Muscle of leg (tissue), 11 donors: ENCODE results near the gene NUP188. TPM values are rescaled to one million over a fixed set of nuclear protein-coding genes. Genes with fewer than 3 reads are reported as not detected.
"Not testable (repeated sequence)": the region's sequence is repeated elsewhere in the genome, so short reads cannot be mapped to it uniquely, and the experiment has no call there.

Source experiments
- DNase-seq: peaks from one replicate; pipeline ENCODE4 v3.0.0; 2013
- H3K27ac ChIP-seq: one replicate; pipeline ENCODE4 v1.5.1; 2013; ENCODE audit warnings: mild to moderate bottlenecking, low read length, control low read depth
- H3K27me3 ChIP-seq: one replicate; pipeline ENCODE4 v1.6.1; 2013; ENCODE audit warnings: low read length; ENCODE audit not compliant: control insufficient read depth, insufficient read depth
- H3K36me3 ChIP-seq: one replicate; pipeline ENCODE4 v1.6.1; 2013; ENCODE audit warnings: low read length; ENCODE audit not compliant: control insufficient read depth, insufficient read depth
- H3K4me1 ChIP-seq: one replicate; pipeline ENCODE4 v1.6.1; 2013; ENCODE audit warnings: low read length; ENCODE audit not compliant: control insufficient read depth, insufficient read depth
- H3K4me3 ChIP-seq: one replicate; pipeline ENCODE4 v1.5.1; 2013; ENCODE audit warnings: low read length, control low read depth
- H3K9me3 ChIP-seq: replicated peaks from 2 replicates; pipeline ENCODE4 v1.6.1; 2013; ENCODE audit warnings: low read depth, low read length; ENCODE audit not compliant: control insufficient read depth
- WGBS: methylation state at CpG from one replicate; pipeline ENCODE4 v1.1.5; 2013; ENCODE audit warnings: missing lambda C conversion rate; ENCODE audit not compliant: insufficient coverage; 5-methylcytosine and 5-hydroxymethylcytosine counted together
- polyA plus RNA-seq, 8 donors: library from polyadenylated mRNA; unstranded; fragments of 120-200 nt; gene quantifications; one replicate each; pipeline versions ENCODE4 v1.2.1 to v1.2.3, GENCODE V29; 2013; ENCODE audit warnings: inconsistent platforms in 1 of 8, low replicate concordance in 1 of 8; ENCODE audit not compliant: insufficient read length in 8 of 8, insufficient read depth in 1 of 8
- total RNA-seq: library from RNA; stranded (reverse); fragments of 120-200 nt; gene quantifications from one replicate; pipeline ENCODE4 v1.2.4, GENCODE V29; 2013

Gene NUP188
- total and polyA plus RNA-seq, 9 donors: 21.7 to 41.5 (median 34.3) TPM

DNA sequence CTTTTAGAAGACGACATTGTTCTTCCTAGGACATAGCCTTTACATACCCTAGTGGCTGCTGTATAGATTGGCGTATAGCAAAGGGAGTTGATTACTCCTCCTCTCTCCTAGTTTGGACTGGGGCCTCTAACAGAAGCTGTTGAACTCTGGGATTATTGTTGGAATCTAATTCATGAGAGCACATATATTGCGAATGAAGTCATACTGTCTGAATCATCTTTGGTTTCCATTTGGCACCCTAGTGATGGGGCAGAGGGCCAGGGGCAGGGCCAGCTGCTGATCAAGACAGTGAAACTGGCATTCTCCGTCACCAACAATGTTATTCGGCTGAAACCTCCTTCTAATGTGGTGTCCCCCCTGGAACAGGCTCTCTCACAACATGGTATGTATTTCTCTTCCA, 40.3 kb downstream of the NUP188 start:
- Histone ChIP-seq H3K4me1 (peaks cover 7% of the 10 kb centered on the region), H3K27ac (peak overlapping the region; percentile 83), H3K9me3 (no peaks in the 10 kb centered on the region), H3K27me3 (no peaks in the 10 kb centered on the region), H3K36me3 (peaks cover 61% of the 10 kb centered on the region), H3K4me3 (no peak overlapping the region)
- 70% methylated on average over 2 of the region's 5 CpGs for WGBS
- DNase-seq: peak; percentile 86

DNA sequence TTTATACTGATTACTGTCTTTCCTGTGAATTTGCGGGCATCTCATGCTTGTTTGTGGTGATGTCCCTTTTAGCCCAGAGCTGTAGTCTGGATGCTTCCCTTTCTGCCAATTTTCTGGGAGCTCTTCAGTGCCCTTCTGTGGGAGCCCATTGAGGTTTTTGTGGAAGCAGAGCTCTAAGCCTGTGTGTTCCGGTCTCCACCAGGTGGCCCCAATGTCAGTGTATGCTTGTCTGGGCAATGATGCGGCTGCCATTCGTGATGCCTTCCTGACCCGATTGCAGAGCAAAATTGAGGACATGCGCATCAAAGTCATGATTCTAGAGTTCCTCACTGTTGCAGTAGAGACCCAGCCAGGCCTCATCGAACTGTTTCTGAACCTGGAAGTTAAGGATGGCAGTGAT, 45.5 kb downstream of the NUP188 start:
- WGBS: 76% methylated on average over 6 of the region's 7 CpGs

DNA sequence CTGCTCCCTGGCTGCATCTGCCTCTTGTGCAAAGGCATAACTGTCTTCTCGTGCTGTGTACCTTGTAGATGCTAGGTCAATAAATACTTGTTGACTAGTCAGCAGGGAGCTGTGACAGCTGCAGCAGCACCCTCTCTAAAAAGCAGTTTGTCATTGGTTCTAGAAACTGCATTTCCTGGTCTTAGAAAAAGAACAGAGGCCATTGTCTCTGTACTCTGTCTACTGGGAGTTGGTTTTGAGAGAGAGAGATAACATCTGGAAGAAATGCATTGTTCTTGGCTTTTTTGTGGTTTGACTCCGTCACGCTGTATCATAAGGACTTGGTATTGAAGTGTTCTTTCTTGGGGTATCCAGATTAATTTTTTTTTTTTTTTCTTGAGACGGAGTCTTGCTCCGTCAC, 48.3 kb downstream of the NUP188 start:
- H3K4me1 ChIP-seq: no peaks in the 10 kb centered on the region
- 68% methylated on average over 3 of the region's 5 CpGs for WGBS
- H3K27ac ChIP-seq: no peak overlapping the region
- no peak for DNase-seq
- H3K36me3 ChIP-seq: peaks cover 83% of the 10 kb centered on the region
- no peak overlapping the region for H3K4me3 ChIP-seq
- no peaks in the 10 kb centered on the region for H3K9me3 ChIP-seq
- H3K27me3 ChIP-seq: no peaks in the 10 kb centered on the region

More for the DNA sequence above, 45.5 kb downstream of the NUP188 start:
- Histone ChIP-seq H3K27ac (no peak overlapping the region), H3K4me3 (no peak overlapping the region), H3K36me3 (peaks cover 73% of the 10 kb centered on the region), H3K4me1 (no peaks in the 10 kb centered on the region), H3K27me3 (no peaks in the 10 kb centered on the region), H3K9me3 (no peaks in the 10 kb centered on the region)
- no peak for DNase-seq

DNA sequence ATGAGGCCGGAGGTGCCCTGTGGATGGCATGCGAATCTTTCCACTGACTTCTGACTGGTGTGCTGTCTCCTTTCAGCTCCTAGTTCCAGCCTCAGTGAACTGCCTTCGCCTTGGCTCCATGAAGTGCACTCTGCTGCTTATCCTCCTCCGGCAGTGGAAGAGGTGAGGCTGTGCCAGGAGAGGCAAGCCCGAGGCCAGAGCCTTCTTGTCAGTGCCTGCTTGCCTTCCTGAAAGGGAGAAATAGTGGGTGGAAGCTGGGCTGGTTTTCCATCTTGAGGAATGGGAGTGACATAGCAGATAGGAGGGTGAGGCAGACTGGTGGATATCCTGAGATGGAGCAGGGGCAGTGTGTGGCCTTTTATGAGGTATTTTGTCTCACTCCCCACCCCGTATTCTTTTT, 51.0 kb downstream of the NUP188 start:
- H3K9me3 ChIP-seq: no peaks in the 10 kb centered on the region
- no peak for DNase-seq
- no peak overlapping the region for H3K27ac ChIP-seq
- H3K36me3 ChIP-seq: peaks cover 91% of the 10 kb centered on the region
- no peaks in the 10 kb centered on the region for H3K27me3 ChIP-seq
- WGBS: no CpG with 5 or more reads among the region's 6 CpGs
- H3K4me1 ChIP-seq: peaks cover 13% of the 10 kb centered on the region
- H3K4me3 ChIP-seq: no peak overlapping the region

DNA sequence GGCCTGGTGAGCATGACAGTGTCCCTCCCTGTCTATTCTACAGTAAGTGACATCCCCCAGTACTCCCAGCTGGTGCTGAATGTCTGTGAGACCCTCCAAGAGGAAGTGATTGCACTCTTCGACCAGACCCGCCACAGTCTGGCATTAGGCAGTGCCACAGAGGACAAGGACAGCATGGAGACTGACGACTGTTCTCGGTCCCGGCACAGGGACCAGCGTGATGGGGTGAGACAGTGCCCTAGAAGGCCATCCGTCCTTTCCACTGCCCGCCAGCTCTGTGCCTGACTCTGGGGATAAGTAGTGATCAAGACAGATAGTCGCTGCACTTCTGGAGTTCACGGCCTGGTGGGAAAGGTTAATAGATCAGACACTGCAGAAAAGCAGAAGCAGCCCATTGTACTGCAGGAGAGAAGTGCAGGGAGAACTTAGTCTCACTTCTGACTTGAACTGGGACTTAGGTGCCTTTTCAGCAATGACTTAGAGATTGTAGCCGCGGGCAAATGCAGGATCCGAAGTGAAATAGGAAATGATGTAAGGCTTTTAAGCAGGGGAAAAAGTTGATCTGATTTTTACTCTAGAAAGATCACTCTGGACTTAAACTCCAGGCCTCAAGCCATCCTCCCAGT, 52.2 kb downstream of the NUP188 start:
- no peak overlapping the region for H3K4me3 ChIP-seq
- WGBS: 89% methylated on average over 10 of the region's 13 CpGs
- DNase-seq: no peak
- H3K27me3 ChIP-seq: no peaks in the 10 kb centered on the region
- no peak overlapping the region for H3K27ac ChIP-seq
- H3K9me3 ChIP-seq: no peaks in the 10 kb centered on the region
- peaks cover 13% of the 10 kb centered on the region for H3K4me1 ChIP-seq
- peaks cover 85% of the 10 kb centered on the region for H3K36me3 ChIP-seq

DNA sequence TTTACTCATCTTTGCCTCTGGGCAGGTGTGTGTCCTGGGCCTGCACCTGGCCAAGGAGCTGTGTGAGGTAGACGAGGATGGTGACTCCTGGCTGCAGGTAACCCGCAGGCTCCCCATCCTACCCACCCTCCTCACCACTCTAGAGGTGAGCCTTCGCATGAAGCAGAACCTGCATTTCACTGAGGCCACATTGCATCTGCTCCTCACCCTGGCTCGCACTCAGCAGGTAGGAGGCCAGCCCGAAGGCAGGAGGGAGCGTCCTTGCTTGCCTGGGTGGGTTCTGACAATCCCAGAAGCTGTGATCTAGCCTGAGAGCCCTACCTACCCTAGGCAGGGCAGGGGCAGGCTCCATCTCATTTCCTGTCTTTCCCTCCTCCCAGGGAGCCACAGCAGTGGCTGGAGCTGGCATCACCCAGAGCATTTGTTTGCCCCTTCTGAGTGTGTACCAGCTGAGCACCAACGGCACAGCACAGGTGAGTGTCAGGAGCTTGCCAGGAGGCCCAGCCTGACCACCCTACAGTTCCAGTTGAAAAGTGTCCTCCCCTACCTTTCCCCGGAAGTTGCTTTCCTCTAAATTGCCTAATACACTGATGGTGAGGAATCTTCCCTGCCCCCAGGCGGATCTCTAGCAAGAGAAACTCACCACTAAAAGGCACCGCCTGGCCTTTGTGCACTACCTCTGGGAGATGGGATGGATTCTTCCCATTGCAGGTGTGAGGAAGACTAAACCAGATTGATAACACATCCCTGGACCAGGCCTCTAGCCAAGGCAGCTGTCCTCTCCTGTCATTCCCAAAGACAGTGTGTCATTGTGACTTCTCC, 54.2 kb downstream of the NUP188 start:
- WGBS: 92% methylated on average over 5 of the region's 10 CpGs
- Histone ChIP-seq H3K27ac (no peak overlapping the region), H3K27me3 (no peaks in the 10 kb centered on the region), H3K36me3 (peaks cover 87% of the 10 kb centered on the region), H3K4me3 (no peak overlapping the region), H3K4me1 (peaks cover 18% of the 10 kb centered on the region), H3K9me3 (no peaks in the 10 kb centered on the region)
- DNase-seq: no peak

DNA sequence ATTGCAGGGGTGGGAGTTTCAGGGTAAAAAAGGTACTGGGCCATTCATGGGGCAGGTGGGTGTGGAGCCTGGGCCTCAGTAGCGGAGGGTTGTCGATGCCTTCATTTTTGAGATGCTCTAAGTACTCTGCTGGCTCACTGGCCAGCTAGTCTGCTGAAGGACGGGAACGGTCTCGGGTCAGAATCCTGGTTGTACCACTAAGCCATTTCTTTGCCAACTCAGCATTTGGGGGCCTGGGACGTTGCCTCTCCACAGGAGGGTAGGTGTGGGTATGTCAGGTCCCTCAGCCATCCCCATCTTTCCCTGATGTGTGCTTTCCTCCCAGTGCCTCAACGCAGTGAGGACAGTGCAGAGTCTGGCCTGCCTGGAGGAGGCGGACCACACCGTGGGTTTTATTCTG, 55.5 kb downstream of the NUP188 start:
- H3K27me3 ChIP-seq: no peaks in the 10 kb centered on the region
- no peak overlapping the region for H3K4me3 ChIP-seq
- peaks cover 27% of the 10 kb centered on the region for H3K4me1 ChIP-seq
- no peaks in the 10 kb centered on the region for H3K9me3 ChIP-seq
- WGBS: 94% methylated on average over 8 of the region's 9 CpGs
- peaks cover 87% of the 10 kb centered on the region for H3K36me3 ChIP-seq
- no peak overlapping the region for H3K27ac ChIP-seq
- no peak for DNase-seq

DNA sequence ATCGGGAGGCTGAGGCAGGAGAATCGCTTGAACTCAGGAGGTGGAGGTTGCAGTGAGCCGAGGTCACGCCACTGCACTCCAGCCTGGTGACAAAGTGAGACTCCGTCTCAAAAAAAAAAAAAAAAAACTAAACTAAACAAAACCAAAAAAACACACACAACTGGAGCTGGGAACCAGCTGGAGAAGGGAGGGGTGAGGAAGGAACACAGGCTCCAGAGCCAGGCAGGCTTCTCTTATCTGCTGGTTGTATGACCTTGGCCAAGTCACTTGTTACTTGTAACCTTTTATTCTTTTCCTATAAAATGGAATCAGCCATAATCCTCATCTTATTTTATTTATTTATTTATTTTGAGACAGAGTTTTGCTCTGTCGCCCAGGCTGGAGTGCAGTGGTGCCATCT, 56.7 kb downstream of the NUP188 start:
- not testable (repeated sequence) for DNase-seq, H3K9me3 ChIP-seq, H3K27me3 ChIP-seq, H3K4me3 ChIP-seq, H3K27ac ChIP-seq
- Histone ChIP-seq H3K4me1 (peaks cover 27% of the 10 kb centered on the region), H3K36me3 (peaks cover 87% of the 10 kb centered on the region)
- no CpG with 5 or more reads among the region's 6 CpGs for WGBS

DNA sequence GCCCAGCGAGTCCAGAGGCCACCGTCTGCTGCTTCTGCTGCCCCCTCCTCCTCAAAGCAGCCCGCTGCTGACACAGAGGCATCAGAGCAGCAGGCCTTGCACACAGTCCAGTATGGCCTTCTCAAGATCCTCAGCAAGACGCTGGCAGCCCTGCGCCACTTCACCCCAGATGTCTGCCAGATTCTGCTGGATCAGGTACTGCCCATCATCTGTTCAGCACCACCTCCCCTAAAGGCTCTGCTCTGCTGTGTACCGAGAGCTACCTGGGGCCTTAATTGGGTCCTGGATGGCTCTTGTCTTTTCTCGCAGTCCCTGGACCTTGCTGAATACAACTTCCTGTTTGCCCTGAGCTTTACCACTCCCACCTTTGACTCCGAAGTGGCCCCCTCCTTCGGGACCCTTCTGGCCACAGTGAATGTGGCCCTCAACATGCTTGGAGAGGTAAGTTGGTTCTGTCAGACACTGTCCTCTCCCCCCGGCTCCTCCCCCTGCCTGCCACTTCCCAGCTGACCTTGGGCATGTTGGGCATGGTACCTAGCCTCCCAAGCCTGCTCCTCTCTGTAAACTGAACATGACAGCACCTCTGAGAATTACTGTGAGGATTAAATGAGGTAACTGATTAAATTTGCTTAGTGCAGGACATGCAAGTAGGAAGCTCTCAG, 58.0 kb downstream of the NUP188 start:
- Histone ChIP-seq H3K9me3 (no peaks in the 10 kb centered on the region), H3K4me1 (peaks cover 27% of the 10 kb centered on the region), H3K27me3 (no peaks in the 10 kb centered on the region), H3K4me3 (no peak overlapping the region), H3K36me3 (peaks cover 87% of the 10 kb centered on the region), H3K27ac (no peak overlapping the region)
- 82% methylated on average over 7 of the region's 10 CpGs for WGBS
- no peak for DNase-seq

DNA sequence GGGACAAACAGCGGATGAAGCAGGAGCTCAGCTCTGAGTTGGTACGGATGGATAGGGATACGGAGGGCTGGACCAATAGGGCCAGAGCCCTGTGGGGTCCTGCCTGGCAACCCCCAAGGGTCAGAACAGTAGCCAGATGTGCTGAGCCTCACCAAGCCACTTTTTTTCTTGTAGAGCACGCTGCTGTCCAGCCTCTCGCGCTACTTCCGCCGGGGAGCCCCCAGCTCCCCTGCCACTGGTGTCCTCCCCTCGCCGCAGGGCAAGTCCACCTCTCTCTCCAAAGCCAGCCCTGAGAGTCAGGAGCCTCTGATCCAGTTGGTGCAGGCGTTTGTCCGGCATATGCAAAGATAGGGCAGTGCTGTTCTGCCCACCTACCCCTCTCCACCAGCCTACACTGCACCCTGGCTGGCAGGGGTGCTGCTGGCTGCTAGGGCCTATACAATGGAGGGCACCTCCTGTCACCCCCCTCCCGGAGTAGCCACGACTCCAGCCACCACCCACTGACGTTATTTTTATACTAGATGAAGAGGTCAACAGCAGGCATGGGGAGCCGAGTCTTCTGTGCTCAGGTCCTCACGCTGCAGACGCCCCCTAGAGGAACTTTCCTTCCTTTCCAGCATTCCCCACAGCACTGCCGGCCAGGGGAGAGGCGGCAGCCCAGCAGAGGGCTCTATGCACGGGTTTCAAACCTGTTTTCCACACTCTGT, 59.0 kb downstream of the NUP188 start:
- H3K36me3 ChIP-seq: peaks cover 89% of the 10 kb centered on the region
- no peaks in the 10 kb centered on the region for H3K27me3 ChIP-seq
- H3K27ac ChIP-seq: peak overlapping the region; percentile 55
- H3K4me3 ChIP-seq: no peak overlapping the region
- peaks cover 32% of the 10 kb centered on the region for H3K4me1 ChIP-seq
- DNase-seq: peak; percentile 80
- WGBS: 63% methylated on average over 16 of the region's 21 CpGs
- H3K9me3 ChIP-seq: no peaks in the 10 kb centered on the region
